ENCODE measurements around the gene PRORP.
"Not testable (repeated sequence)": the region's sequence is repeated elsewhere in the genome, so short reads cannot be mapped to it uniquely, and the experiment has no call there.

The PRORP gene

DNA sequence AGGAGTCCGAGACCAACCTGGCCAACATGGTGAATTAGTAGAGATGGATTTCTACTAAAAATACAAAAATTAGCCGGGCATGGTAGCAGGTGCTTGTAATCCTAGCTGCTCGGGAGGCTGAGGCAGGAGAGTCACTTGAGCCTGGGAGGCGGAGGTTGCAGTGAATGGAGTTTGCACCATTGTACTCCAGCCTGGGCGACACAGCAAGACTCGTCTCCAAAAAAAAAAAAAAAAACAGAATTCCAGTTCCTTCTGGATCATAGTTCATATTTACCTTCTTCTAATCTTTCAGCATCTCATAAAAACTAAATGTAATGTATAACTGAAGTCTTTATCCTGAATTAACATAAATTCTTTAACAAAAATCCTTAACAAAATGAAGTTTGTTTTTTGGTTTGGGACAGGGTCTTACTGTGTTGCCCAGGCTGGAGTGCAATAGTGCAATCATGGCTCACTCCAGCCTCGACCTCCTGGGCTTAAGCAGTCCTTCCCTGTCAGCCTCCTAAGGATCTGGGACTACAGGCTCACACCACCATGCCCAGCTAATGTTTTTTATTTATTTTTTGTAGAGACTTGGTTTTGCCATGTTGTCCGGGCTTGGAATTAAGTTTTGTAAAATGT is 38.7 kb upstream of the PRORP start:
- H3K18ac ChIP-seq (ENCODE audit: low read length) = no peak overlapping the region
- H3K9ac ChIP-seq (ENCODE audit: low read length) = no peak overlapping the region
- H4K91ac ChIP-seq (ENCODE audit: low read depth, low read length) = no peak overlapping the region
- peaks cover 11% of the 10 kb centered on the region in 2 experiments for H3K36me3 ChIP-seq (ENCODE audit: control insufficient read depth in 1 of 2, insufficient read depth in 2 of 2, low read length in 2 of 2)
- no peaks in the 10 kb centered on the region for H3K79me2 ChIP-seq (ENCODE audit: control insufficient read depth, insufficient read depth, low read length, poor library complexity)
- no peak overlapping the region for H2BK12ac ChIP-seq (ENCODE audit: low read length)
- no peak overlapping the region for H2BK5ac ChIP-seq (ENCODE audit: low read depth, low read length, poor library complexity)
- no peak overlapping the region for H3K27ac ChIP-seq (ENCODE audit: low read depth, low read length)
- no peak overlapping the region for H4K8ac ChIP-seq (ENCODE audit: low read depth, low read length)
- no peaks in the 10 kb centered on the region for H3K27me3 ChIP-seq (ENCODE audit: insufficient read depth, low read length)
- no peak overlapping the region for H3K4ac ChIP-seq (ENCODE audit: low read depth, low read length)
- no peak overlapping the region for H2AK5ac ChIP-seq (ENCODE audit: low read length)
- no peaks in the 10 kb centered on the region for H3K79me1 ChIP-seq (ENCODE audit: low read length)
- no peak overlapping the region for H3K23ac ChIP-seq (ENCODE audit: low read length)
- no CpG with 5 or more reads among the region's 8 CpGs for WGBS (ENCODE audit: extremely low coverage, insufficient coverage, insufficient read length)
- H3K9me3 ChIP-seq (ENCODE audit: insufficient read depth, low read depth, low read length) = no peaks in the 10 kb centered on the region
- H2BK120ac ChIP-seq (ENCODE audit: insufficient read depth, low read length, poor library complexity) = no peak overlapping the region
- no peak overlapping the region for H3K14ac ChIP-seq (ENCODE audit: low read length)
- H4K12ac ChIP-seq (ENCODE audit: low read depth, low read length) = no peak overlapping the region
- no peak overlapping the region for H3K4me2 ChIP-seq (ENCODE audit: low read length)
- DNase-seq = no peak
- H3K4me3 ChIP-seq (ENCODE audit: low read depth, low read length) = no peak overlapping the region
- no peaks in the 10 kb centered on the region for H3K4me1 ChIP-seq (ENCODE audit: control insufficient read depth in 1 of 2, insufficient read depth in 2 of 2, low read length in 2 of 2)
- no peak overlapping the region for H2AFZ ChIP-seq (ENCODE audit: insufficient read depth, low read length, poor library complexity)

- WGBS (ENCODE audit: extremely low coverage, insufficient coverage, insufficient read length) = no CpG with 5 or more reads among the region's 2 CpGs
- no peak for DNase-seq
- no peak overlapping the region for H2AFZ ChIP-seq (ENCODE audit: insufficient read depth, low read length, poor library complexity)
- no peak overlapping the region for H2BK12ac ChIP-seq (ENCODE audit: low read length)
- H2BK120ac ChIP-seq (ENCODE audit: insufficient read depth, low read length, poor library complexity) = no peak overlapping the region
- no peak overlapping the region for H3K23ac ChIP-seq (ENCODE audit: low read length)
- no peak overlapping the region for H2BK5ac ChIP-seq (ENCODE audit: low read depth, low read length, poor library complexity)
- no peaks in the 10 kb centered on the region for H3K27me3 ChIP-seq (ENCODE audit: insufficient read depth, low read length)
- H4K8ac ChIP-seq (ENCODE audit: low read depth, low read length) = no peak overlapping the region
- no peak overlapping the region for H3K4me3 ChIP-seq (ENCODE audit: low read depth, low read length)
- no peak overlapping the region for H3K18ac ChIP-seq (ENCODE audit: low read length)
- no peak overlapping the region for H3K14ac ChIP-seq (ENCODE audit: low read length)
- H4K12ac ChIP-seq (ENCODE audit: low read depth, low read length) = no peak overlapping the region
- no peak overlapping the region for H3K9ac ChIP-seq (ENCODE audit: low read length)
- peaks cover 11 to 13% of the 10 kb centered on the region in 2 experiments for H3K36me3 ChIP-seq (ENCODE audit: control insufficient read depth in 1 of 2, insufficient read depth in 2 of 2, low read length in 2 of 2)
- H3K27ac ChIP-seq (ENCODE audit: low read depth, low read length) = no peak overlapping the region
- H3K79me1 ChIP-seq (ENCODE audit: low read length) = no peaks in the 10 kb centered on the region
- no peaks in the 10 kb centered on the region for H3K79me2 ChIP-seq (ENCODE audit: control insufficient read depth, insufficient read depth, low read length, poor library complexity)
- peaks cover 2% of the 10 kb centered on the region for H3K9me3 ChIP-seq (ENCODE audit: insufficient read depth, low read depth, low read length)
- H3K4me2 ChIP-seq (ENCODE audit: low read length) = no peak overlapping the region
- no peak overlapping the region for H3K4ac ChIP-seq (ENCODE audit: low read depth, low read length)
- no peak overlapping the region for H4K91ac ChIP-seq (ENCODE audit: low read depth, low read length)
- no peak overlapping the region for H2AK5ac ChIP-seq (ENCODE audit: low read length)
- no peaks in the 10 kb centered on the region for H3K4me1 ChIP-seq (ENCODE audit: control insufficient read depth in 1 of 2, insufficient read depth in 2 of 2, low read length in 2 of 2)
Observed at GRCh38 chr14:35085441-35085840, 36.9 kb upstream of the PRORP start.

GRCh38 chr14:35088514-35088913 is 33.8 kb upstream of the PRORP start:
- H3K79me1 ChIP-seq (ENCODE audit: low read length) = no peaks in the 10 kb centered on the region
- WGBS (ENCODE audit: extremely low coverage, insufficient coverage, insufficient read length) = no CpG with 5 or more reads among the region's 2 CpGs
- peak; percentile 42 to 80 for DNase-seq
- no peak overlapping the region for H2AFZ ChIP-seq (ENCODE audit: insufficient read depth, low read length, poor library complexity)
- H2BK120ac ChIP-seq (ENCODE audit: insufficient read depth, low read length, poor library complexity) = no peak overlapping the region
- H2BK12ac ChIP-seq (ENCODE audit: low read length) = no peak overlapping the region
- H3K23ac ChIP-seq (ENCODE audit: low read length) = no peak overlapping the region
- no peak overlapping the region for H2BK5ac ChIP-seq (ENCODE audit: low read depth, low read length, poor library complexity)
- no peak overlapping the region for H3K4me3 ChIP-seq (ENCODE audit: low read depth, low read length)
- no peak overlapping the region for H2AK5ac ChIP-seq (ENCODE audit: low read length)
- H3K14ac ChIP-seq (ENCODE audit: low read length) = no peak overlapping the region
- peaks cover 8 to 10% of the 10 kb centered on the region in 2 experiments for H3K36me3 ChIP-seq (ENCODE audit: control insufficient read depth in 1 of 2, insufficient read depth in 2 of 2, low read length in 2 of 2)
- H3K4ac ChIP-seq (ENCODE audit: low read depth, low read length) = no peak overlapping the region
- no peaks in the 10 kb centered on the region for H3K4me1 ChIP-seq (ENCODE audit: control insufficient read depth in 1 of 2, insufficient read depth in 2 of 2, low read length in 2 of 2)
- H4K8ac ChIP-seq (ENCODE audit: low read depth, low read length) = no peak overlapping the region
- no peaks in the 10 kb centered on the region for H3K79me2 ChIP-seq (ENCODE audit: control insufficient read depth, insufficient read depth, low read length, poor library complexity)
- H4K12ac ChIP-seq (ENCODE audit: low read depth, low read length) = no peak overlapping the region
- no peak overlapping the region for H4K91ac ChIP-seq (ENCODE audit: low read depth, low read length)
- H3K18ac ChIP-seq (ENCODE audit: low read length) = no peak overlapping the region
- no peak overlapping the region for H3K9ac ChIP-seq (ENCODE audit: low read length)
- H3K27ac ChIP-seq (ENCODE audit: low read depth, low read length) = no peak overlapping the region
- no peaks in the 10 kb centered on the region for H3K27me3 ChIP-seq (ENCODE audit: insufficient read depth, low read length)
- H3K4me2 ChIP-seq (ENCODE audit: low read length) = no peak overlapping the region
- peaks cover 2% of the 10 kb centered on the region for H3K9me3 ChIP-seq (ENCODE audit: insufficient read depth, low read depth, low read length)

DNA sequence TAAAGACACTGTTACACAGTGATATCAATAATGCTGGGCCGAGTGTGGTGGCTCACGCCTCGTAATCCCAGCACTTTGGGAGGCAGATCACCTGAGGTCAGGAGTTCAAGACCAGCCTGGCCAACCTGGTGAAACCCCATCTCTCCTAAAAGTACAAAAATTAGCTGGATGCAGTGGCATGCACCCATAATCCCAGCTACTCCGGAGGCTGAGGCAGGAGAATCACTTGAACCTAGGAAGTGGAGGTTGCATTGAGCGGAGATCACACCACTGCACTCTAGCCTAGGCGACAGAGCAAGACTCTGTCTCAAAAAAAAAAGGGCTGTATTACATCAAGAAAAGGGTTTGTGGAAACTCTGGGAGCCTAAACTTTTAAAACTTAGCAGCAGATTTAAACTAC is 27.7 kb upstream of the PRORP start:
- H3K9me3 ChIP-seq (ENCODE audit: insufficient read depth, low read depth, low read length); H4K8ac ChIP-seq (ENCODE audit: low read depth, low read length); DNase-seq; H3K27me3 ChIP-seq (ENCODE audit: insufficient read depth, low read length); H3K27ac ChIP-seq (ENCODE audit: low read depth, low read length); H2AK5ac ChIP-seq (ENCODE audit: low read length); H3K4me3 ChIP-seq (ENCODE audit: low read depth, low read length); H3K79me2 ChIP-seq (ENCODE audit: control insufficient read depth, insufficient read depth, low read length, poor library complexity); H2BK120ac ChIP-seq (ENCODE audit: insufficient read depth, low read length, poor library complexity); H2AFZ ChIP-seq (ENCODE audit: insufficient read depth, low read length, poor library complexity); H3K23ac ChIP-seq (ENCODE audit: low read length); H4K12ac ChIP-seq (ENCODE audit: low read depth, low read length); H4K91ac ChIP-seq (ENCODE audit: low read depth, low read length); H2BK12ac ChIP-seq (ENCODE audit: low read length); H2BK5ac ChIP-seq (ENCODE audit: low read depth, low read length, poor library complexity); H3K4me1 ChIP-seq (ENCODE audit: control insufficient read depth in 1 of 2, insufficient read depth in 2 of 2, low read length in 2 of 2); H3K14ac ChIP-seq (ENCODE audit: low read length); H3K4me2 ChIP-seq (ENCODE audit: low read length); H3K4ac ChIP-seq (ENCODE audit: low read depth, low read length); H3K18ac ChIP-seq (ENCODE audit: low read length); H3K9ac ChIP-seq (ENCODE audit: low read length); H3K79me1 ChIP-seq (ENCODE audit: low read length): not testable (repeated sequence)
- no CpG with 5 or more reads among the region's 6 CpGs for WGBS (ENCODE audit: extremely low coverage, insufficient coverage, insufficient read length)
- H3K36me3 ChIP-seq (ENCODE audit: control insufficient read depth in 1 of 2, insufficient read depth in 2 of 2, low read length in 2 of 2) = peaks cover 8 to 11% of the 10 kb centered on the region in 2 experiments

Measured in trophoblast cell (in vitro differentiated cells and primary cell).